Neural cell (in vitro differentiated cells): ENCODE results near the gene ETV6. TPM values are rescaled to one million over a fixed set of nuclear protein-coding genes. Genes with fewer than 3 reads are reported as not detected.
"Not testable (repeated sequence)": the region's sequence is repeated elsewhere in the genome, so short reads cannot be mapped to it uniquely, and the experiment has no call there.

Experiments used
- H2AFZ ChIP-seq: fragments of 200-600, 300-800 bp; sonication (generic), shearing (Covaris generic); 2 replicates; pipeline ENCODE4 v1.6.0; 2014; ENCODE audit warnings: low read depth, mild to moderate bottlenecking, antibody characterized with exemption, low read length, moderate library complexity
- H3F3A ChIP-seq: fragments of 200-600 bp; shearing (Covaris generic); 2 replicates; pipeline ENCODE4 v1.6.1; 2016; ENCODE audit warnings: mild to moderate bottlenecking, moderate library complexity, mixed read lengths, antibody characterized with exemption, low read length; ENCODE audit not compliant: insufficient read depth, poor library complexity, severe bottlenecking
- H3K27ac ChIP-seq: fragments of 200-600, 300-800 bp; sonication (generic), shearing (Covaris generic); 2 replicates; pipeline ENCODE4 v1.5.1; 2014; ENCODE audit warnings: mild to moderate bottlenecking, low read length, moderate library complexity
- H3K27me3 ChIP-seq: fragments of 300-800, 200-600 bp; sonication (generic), shearing (Covaris generic); 2 replicates; pipeline ENCODE4 v1.6.0; 2014; ENCODE audit warnings: mild to moderate bottlenecking, low read depth, low read length, moderate library complexity; ENCODE audit not compliant: insufficient read depth
- H3K36me3 ChIP-seq: fragments of 300-800, 200-600 bp; sonication (generic), shearing (Covaris generic); 2 replicates; pipeline ENCODE4 v1.5.1; 2014; ENCODE audit warnings: mild to moderate bottlenecking, antibody characterized with exemption, low read length, moderate library complexity; ENCODE audit not compliant: insufficient read depth
- H3K4me2 ChIP-seq: fragments of 300-800, 200-600 bp; sonication (generic), shearing (Covaris generic); 2 replicates; pipeline ENCODE4 v1.6.0; 2014; ENCODE audit warnings: mild to moderate bottlenecking, low read length
- H3K4me3 ChIP-seq: fragments of 300-800, 200-600 bp; sonication (generic), shearing (Covaris generic); 2 replicates; pipeline ENCODE4 v1.5.1; 2014; ENCODE audit warnings: mild to moderate bottlenecking, low read length, moderate library complexity
- H3K79me2 ChIP-seq: fragments of 200-600 bp; shearing (Covaris generic); replicated peaks from 2 replicates; pipeline ENCODE4 v1.6.0; 2014; ENCODE audit warnings: mild to moderate bottlenecking, low read length, moderate library complexity; ENCODE audit not compliant: insufficient read depth
- H3K9ac ChIP-seq: fragments of 300-800, 200-600 bp; sonication (generic), shearing (Covaris generic); 2 replicates; pipeline ENCODE4 v1.6.1; 2016; ENCODE audit warnings: mild to moderate bottlenecking, low read length, mixed read lengths
- H3K9me2 ChIP-seq: fragments of 200-600 bp; shearing (Covaris generic); 2 replicates; pipeline ENCODE4 v1.6.1; 2016; ENCODE audit warnings: mild to moderate bottlenecking, low read length, mixed read lengths; ENCODE audit not compliant: insufficient read depth
- H3K9me3 ChIP-seq: fragments of 200-600, 300-800 bp; sonication (generic), shearing (Covaris generic); 2 replicates; pipeline ENCODE4 v1.6.1; 2016; ENCODE audit warnings: mild to moderate bottlenecking, mixed run types, low read length, moderate library complexity, mixed read lengths
- H4K20me1 ChIP-seq: fragments of 200-600 bp; shearing (Covaris generic); 2 replicates; pipeline ENCODE4 v1.6.1; 2016; ENCODE audit warnings: mild to moderate bottlenecking, mixed run types; ENCODE audit not compliant: insufficient read depth
- EP300 ChIP-seq: fragments of 450-650 bp; conservative IDR thresholded peaks from 2 replicates; pipeline ENCODE4 v1.6.1; 2014; ENCODE audit warnings: antibody characterized with exemption, mild to moderate bottlenecking, moderate library complexity; ENCODE audit not compliant: poor library complexity, severe bottlenecking
- EZH2 ChIP-seq: fragments of 200-600, 300-800 bp; shearing (Covaris generic), sonication (generic); IDR thresholded peaks from 2 replicates; pipeline ENCODE4 v1.6.1; 2014; ENCODE audit warnings: antibody characterized with exemption, low read length, borderline replicate concordance, mild to moderate bottlenecking; ENCODE audit not compliant: insufficient read depth, poor library complexity, severe bottlenecking
- MXI1 ChIP-seq: fragments of 450-650 bp; conservative IDR thresholded peaks from 2 replicates; pipeline ENCODE4 v1.6.1; 2014; ENCODE audit warnings: antibody characterized with exemption, mild to moderate bottlenecking; ENCODE audit not compliant: poor library complexity, severe bottlenecking
- POLR2AphosphoS5 ChIP-seq: IDR thresholded peaks from 2 replicates; pipeline ENCODE4 v1.6.1; 2012
- RAD21 ChIP-seq: fragments of 450-650 bp; conservative IDR thresholded peaks from 2 replicates; pipeline ENCODE4 v1.6.1; 2014; ENCODE audit warnings: antibody characterized with exemption, mild to moderate bottlenecking, moderate library complexity
- SMC3 ChIP-seq: fragments of 450-650 bp; conservative IDR thresholded peaks from 2 replicates; pipeline ENCODE4 v1.6.1; 2014; ENCODE audit warnings: antibody characterized with exemption, mild to moderate bottlenecking, moderate library complexity; ENCODE audit not compliant: poor library complexity
- TAF1 ChIP-seq: IDR thresholded peaks from 2 replicates; pipeline ENCODE4 v1.6.1; 2012; ENCODE audit warnings: low read depth
- polyA plus RNA-seq: library from polyadenylated mRNA; depleted of rRNA; stranded (reverse); fragments of >200 nt; gene quantifications from 2 replicates; pipeline ENCODE4 v1.2.3, GENCODE V29; 2014
- TF ChIP-seq, protein P1 (sequence below): IDR thresholded peaks from 2 replicates; pipeline ENCODE4 v1.6.1; 2012; ENCODE audit warnings: borderline replicate concordance
- TF ChIP-seq, protein P2 (sequence below): fragments of 450-650 bp; IDR thresholded peaks from 2 replicates; pipeline ENCODE4 v1.5.1; 2014; ENCODE audit warnings: antibody characterized with exemption, mild to moderate bottlenecking, moderate library complexity; ENCODE audit not compliant: poor library complexity, severe bottlenecking

Gene ETV6
- polyA plus RNA-seq, 1 donor from 2014 or later = 1.6 TPM

GRCh38 chr12:11678781-11679180 lies 29.3 kb downstream of the ETV6 start:
- H3K9ac ChIP-seq = no peak overlapping the region
- H3K27ac ChIP-seq = no peak overlapping the region
- H3K4me2 ChIP-seq = no peak overlapping the region
- H3F3A ChIP-seq = no peaks in the 10 kb centered on the region
- TF ChIP-seq POLR2AphosphoS5 (no peak), SMC3 (no peak), EZH2 (no peak), RAD21 (no peak), MXI1 (no peak), TAF1 (no peak), EP300 (no peak)
- TF ChIP-seq, protein P1, sequence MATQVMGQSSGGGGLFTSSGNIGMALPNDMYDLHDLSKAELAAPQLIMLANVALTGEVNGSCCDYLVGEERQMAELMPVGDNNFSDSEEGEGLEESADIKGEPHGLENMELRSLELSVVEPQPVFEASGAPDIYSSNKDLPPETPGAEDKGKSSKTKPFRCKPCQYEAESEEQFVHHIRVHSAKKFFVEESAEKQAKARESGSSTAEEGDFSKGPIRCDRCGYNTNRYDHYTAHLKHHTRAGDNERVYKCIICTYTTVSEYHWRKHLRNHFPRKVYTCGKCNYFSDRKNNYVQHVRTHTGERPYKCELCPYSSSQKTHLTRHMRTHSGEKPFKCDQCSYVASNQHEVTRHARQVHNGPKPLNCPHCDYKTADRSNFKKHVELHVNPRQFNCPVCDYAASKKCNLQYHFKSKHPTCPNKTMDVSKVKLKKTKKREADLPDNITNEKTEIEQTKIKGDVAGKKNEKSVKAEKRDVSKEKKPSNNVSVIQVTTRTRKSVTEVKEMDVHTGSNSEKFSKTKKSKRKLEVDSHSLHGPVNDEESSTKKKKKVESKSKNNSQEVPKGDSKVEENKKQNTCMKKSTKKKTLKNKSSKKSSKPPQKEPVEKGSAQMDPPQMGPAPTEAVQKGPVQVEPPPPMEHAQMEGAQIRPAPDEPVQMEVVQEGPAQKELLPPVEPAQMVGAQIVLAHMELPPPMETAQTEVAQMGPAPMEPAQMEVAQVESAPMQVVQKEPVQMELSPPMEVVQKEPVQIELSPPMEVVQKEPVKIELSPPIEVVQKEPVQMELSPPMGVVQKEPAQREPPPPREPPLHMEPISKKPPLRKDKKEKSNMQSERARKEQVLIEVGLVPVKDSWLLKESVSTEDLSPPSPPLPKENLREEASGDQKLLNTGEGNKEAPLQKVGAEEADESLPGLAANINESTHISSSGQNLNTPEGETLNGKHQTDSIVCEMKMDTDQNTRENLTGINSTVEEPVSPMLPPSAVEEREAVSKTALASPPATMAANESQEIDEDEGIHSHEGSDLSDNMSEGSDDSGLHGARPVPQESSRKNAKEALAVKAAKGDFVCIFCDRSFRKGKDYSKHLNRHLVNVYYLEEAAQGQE = no peak
- TF ChIP-seq, protein P2, sequence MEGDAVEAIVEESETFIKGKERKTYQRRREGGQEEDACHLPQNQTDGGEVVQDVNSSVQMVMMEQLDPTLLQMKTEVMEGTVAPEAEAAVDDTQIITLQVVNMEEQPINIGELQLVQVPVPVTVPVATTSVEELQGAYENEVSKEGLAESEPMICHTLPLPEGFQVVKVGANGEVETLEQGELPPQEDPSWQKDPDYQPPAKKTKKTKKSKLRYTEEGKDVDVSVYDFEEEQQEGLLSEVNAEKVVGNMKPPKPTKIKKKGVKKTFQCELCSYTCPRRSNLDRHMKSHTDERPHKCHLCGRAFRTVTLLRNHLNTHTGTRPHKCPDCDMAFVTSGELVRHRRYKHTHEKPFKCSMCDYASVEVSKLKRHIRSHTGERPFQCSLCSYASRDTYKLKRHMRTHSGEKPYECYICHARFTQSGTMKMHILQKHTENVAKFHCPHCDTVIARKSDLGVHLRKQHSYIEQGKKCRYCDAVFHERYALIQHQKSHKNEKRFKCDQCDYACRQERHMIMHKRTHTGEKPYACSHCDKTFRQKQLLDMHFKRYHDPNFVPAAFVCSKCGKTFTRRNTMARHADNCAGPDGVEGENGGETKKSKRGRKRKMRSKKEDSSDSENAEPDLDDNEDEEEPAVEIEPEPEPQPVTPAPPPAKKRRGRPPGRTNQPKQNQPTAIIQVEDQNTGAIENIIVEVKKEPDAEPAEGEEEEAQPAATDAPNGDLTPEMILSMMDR = no peak
- H3K79me2 ChIP-seq = no peaks in the 10 kb centered on the region
- H3K36me3 ChIP-seq = no peaks in the 10 kb centered on the region
- H4K20me1 ChIP-seq = no peaks in the 10 kb centered on the region
- H3K27me3 ChIP-seq = no peaks in the 10 kb centered on the region
- H3K9me2 ChIP-seq = no peaks in the 10 kb centered on the region
- H3K9me3 ChIP-seq = no peaks in the 10 kb centered on the region
- no peak overlapping the region for H3K4me3 ChIP-seq
- no peak overlapping the region for H2AFZ ChIP-seq

DNA sequence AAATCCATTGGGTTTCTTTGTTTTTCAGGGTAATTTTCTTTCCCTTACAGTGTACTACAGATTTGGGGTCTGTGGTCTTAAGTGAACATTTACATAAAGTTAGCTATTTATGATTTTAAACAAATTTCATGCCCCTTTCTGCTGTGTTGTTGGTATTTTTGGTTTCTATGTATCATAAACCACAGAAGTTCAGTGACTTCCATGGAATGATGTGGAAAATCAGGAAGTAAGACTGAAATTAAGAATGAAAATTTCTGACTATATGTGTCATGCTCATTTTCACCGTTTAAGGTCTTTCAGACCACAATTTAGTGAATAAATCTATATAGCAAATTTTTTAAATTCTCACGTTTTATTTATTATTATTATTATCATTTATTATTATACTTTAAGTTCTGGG lies 31.7 kb downstream of the ETV6 start:
- Histone ChIP-seq H3K36me3 (no peaks in the 10 kb centered on the region), H3K27me3 (no peaks in the 10 kb centered on the region), H2AFZ (no peak overlapping the region), H3K79me2 (no peaks in the 10 kb centered on the region), H3K9me2 (no peaks in the 10 kb centered on the region), H3K4me3 (no peak overlapping the region), H3K4me2 (no peak overlapping the region), H3K27ac (no peak overlapping the region), H3K9ac (no peak overlapping the region), H4K20me1 (no peaks in the 10 kb centered on the region), H3K9me3 (no peaks in the 10 kb centered on the region), H3F3A (no peaks in the 10 kb centered on the region)
- TF ChIP-seq, protein P2 = no peak
- TF ChIP-seq RAD21 = no peak
- no peak for TF ChIP-seq SMC3
- no peak for TF ChIP-seq TAF1
- TF ChIP-seq EZH2 = no peak
- no peak for TF ChIP-seq EP300
- TF ChIP-seq POLR2AphosphoS5 = no peak
- no peak for TF ChIP-seq MXI1
- TF ChIP-seq, protein P1 = no peak

GRCh38 chr12:11681695-11682094 lies 32.2 kb downstream of the ETV6 start:
- not testable (repeated sequence) for H3F3A ChIP-seq, H3K36me3 ChIP-seq, H3K79me2 ChIP-seq, H3K27me3 ChIP-seq, H3K27ac ChIP-seq, H3K9me2 ChIP-seq, H2AFZ ChIP-seq, H3K4me3 ChIP-seq, H4K20me1 ChIP-seq, H3K4me2 ChIP-seq, H3K9ac ChIP-seq, H3K9me3 ChIP-seq
